HG03108 (cell line): ENCODE results near the gene TBC1D14.

Experiments used
- ATAC-seq: cut with Tn5 transposase; IDR thresholded peaks from one replicate; pipeline ENCODE4 v1.9.1; 2021; ENCODE audit warnings: moderate library complexity; ENCODE audit not compliant: unreplicated experiment

Gene TBC1D14

DNA sequence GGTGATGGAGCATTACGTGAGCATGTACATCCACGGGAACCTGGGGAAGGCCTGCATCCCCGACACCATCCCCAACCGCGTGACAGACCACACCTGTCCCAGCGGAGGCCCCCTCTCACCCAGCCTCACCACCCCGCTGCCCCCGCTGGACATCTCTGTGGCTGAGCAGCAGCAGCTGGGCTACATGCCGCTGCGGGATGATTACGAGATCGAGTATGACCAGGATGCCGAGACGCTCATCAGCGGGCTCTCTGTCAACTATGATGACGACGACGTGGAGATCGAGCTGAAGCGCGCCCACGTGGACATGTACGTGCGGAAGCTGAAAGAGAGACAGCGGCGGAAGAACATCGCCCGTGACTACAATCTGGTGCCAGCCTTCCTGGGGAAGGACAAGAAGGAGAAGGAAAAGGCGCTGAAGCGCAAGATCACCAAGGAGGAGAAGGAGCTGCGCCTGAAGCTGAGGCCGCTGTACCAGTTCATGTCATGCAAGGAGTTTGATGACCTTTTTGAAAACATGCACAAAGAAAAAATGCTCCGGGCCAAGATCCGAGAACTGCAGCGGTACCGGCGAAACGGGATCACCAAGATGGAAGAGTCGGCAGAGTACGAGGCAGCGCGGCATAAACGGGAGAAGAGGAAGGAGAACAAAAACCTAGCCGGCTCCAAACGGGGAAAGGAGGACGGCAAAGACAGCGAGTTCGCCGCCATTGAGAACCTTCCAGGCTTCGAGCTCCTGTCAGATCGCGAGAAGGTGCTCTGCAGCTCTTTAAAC is 144.7 kb downstream of the TBC1D14 start:
- ATAC-seq, result no peak

- no peak for ATAC-seq
These were observed 145.7 kb downstream of the TBC1D14 start for GRCh38 chr4:7055111-7055989.

DNA sequence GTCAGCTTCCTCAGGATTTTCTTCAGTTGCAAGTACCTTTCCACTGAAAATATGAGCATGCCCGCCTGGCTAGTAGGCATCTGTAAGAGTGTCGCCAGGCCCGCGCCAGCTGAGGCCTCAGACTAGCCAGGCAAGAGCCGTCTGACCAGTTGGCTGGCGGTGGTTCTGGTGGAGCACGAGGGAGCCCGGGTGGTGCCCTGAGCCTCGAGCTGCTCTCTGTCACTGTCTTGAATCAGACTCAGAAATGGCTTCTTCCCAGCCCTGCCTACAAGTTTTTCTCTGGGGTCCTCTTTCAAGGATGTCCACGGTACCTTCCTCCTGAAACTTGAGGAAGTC is 146.3 kb downstream of the TBC1D14 start:
- ATAC-seq, result no peak

DNA sequence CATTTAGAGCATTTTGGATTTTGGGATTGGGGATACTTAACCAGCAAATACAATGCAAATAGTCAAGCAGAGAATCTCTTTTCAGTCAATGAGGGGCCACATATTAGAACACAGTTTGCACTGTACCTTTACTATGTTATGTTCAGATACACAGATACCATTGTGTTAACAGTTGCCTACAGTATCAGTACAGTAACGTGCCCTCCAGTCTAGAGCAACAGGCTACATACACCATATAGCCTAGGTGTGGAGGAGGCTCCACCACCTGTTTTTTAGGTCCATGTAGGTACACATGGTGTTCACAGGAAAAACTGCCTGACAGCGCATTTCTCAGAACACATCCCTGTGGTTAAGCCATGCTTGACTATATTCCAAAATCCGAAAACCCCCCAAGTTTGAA is 149.2 kb downstream of the TBC1D14 start:
- no peak for ATAC-seq

GRCh38 chr4:7059662-7060061 is 150.0 kb downstream of the TBC1D14 start:
- no peak for ATAC-seq

GRCh38 chr4:7060346-7061150 is 150.9 kb downstream of the TBC1D14 start:
- no peak for ATAC-seq

GRCh38 chr4:7061815-7062214 is 152.2 kb downstream of the TBC1D14 start:
- ATAC-seq, result no peak

DNA sequence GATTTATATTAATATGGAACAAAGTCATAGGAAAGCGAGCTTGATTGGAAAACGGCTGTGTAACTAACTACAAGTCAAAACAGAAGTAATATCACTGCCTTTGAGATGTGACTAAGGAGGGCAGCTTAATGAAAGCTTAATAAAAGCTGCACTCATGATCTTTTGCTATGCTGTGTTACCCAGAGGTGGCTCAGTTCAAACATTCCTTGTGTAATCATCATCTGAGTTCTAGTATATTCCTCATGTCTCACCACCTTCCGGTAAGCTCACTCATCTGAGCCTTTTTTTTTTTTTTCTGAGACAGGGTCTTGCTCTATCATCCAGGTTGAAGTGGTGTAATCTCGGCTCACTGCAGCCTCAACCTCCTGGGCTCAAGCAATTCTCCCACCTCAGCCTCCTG is 153.2 kb downstream of the TBC1D14 start:
- ATAC-seq, result no peak

DNA sequence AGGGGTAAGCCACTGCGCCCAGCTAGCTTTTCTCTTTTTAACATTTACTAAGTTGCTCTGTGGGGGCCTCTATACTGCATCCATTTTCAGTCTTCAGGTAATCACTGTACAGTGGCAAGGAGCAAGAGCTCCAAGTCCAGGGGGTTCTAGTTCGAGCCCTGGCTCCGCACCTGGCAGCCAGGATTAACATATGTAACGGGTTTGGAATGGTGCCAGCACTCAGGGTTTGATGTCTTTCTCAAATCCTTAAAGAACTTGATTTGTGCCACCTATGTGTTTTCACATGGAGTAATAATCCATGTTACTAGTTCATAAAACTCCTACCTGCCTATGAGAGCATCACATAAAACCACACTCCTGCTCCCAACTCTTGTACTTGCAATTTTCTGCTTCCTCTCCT is 153.7 kb downstream of the TBC1D14 start:
- no peak for ATAC-seq

GRCh38 chr4:7066006-7066405 is 156.4 kb downstream of the TBC1D14 start:
- ATAC-seq, result no peak

DNA sequence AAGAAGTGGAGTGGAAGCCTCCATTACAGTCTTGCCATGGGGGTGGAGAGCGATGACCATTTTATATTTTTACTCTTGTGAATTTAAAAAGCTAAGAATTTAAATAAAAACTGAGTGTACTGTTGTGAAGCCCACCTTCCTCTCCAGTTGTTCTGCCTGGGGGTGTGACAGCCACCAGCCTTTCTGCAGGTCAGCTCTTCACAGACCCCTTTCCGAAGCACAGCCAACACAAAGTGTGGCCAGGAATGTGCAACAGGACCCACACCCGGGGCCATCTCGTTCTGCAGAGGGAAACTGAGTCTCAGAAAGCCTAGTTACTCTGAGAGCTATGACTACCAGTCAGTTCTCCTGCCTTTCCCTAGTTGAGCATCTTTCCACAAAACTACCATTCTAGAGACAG is 156.9 kb downstream of the TBC1D14 start:
- ATAC-seq, result no peak

DNA sequence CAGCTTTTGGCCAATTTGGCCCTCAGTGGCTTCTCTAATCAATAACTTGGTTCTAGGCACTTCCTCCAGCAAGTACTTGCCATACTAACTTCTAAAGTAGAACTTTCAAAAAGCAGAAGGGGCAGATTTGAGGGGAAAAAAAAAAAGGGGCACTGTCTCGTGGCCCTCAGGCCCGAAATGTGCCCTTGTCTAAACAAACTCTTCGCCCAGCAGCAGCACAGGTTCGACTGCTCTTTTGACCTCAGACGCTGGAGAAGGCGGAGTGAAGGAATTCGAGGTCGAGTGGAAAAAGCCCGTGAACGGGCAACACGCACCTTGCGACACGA is 157.5 kb downstream of the TBC1D14 start:
- no peak for ATAC-seq

GRCh38 chr4:7067452-7068278 is 158.0 kb downstream of the TBC1D14 start, which contains the start of gene GRPEL1:
Gene GRPEL1 (minus strand): TSS chr4:7068064. CDS start chr4:7068032, 32 bp downstream.
- ATAC-seq, result peak; percentile 88

- ATAC-seq, result peak; percentile 4
These were observed 158.7 kb downstream of the TBC1D14 start for GRCh38 chr4:7068279-7068842.

GRCh38 chr4:7068883-7069282 is 159.3 kb downstream of the TBC1D14 start:
- ATAC-seq, result no peak

GRCh38 chr4:7070729-7071511 is 161.3 kb downstream of the TBC1D14 start:
- peak; percentile 33 for ATAC-seq

GRCh38 chr4:7073059-7073458 is 163.4 kb downstream of the TBC1D14 start:
- no peak for ATAC-seq

DNA sequence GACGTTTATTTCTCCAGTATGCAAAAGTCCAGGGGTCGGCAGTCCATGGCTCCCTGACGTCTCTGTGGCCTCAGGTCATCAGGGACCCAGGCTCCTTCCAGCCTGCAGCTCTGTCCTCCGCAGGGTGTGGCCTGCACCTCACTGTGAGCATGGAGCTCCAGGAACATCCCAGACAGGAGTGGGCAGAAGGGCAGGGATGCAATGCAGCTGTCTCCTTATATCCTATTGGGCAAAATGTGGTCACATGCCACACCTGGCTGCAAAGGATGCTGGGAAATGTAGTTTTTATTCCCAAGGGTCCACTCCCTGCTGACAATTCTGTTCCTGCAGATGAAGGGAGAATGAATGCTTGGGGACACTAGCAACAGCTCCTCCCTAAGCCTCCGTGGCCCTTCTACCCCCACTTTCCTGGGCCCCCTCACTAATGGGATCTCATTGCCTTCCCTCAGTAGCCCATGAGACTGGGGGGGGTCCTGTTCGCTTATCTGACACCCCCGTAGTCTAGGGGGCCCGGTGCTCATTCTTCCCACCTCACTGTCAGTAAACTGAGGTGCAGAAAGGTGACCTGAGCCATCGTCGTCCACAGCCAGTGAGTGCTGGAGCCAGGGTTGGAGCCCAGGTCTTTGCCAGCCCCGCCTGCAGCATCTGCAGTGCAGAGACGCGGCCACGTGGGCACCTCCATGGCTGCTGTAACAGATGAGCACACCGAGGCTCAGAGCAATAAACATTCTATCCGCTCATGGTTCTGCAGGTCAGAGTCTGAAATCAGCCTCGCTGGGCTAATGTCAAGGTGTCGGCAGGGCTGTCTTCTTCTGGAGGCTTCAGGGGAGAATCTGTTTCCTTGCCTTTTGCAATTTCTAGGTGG is 164.1 kb downstream of the TBC1D14 start:
- ATAC-seq, result no peak

DNA sequence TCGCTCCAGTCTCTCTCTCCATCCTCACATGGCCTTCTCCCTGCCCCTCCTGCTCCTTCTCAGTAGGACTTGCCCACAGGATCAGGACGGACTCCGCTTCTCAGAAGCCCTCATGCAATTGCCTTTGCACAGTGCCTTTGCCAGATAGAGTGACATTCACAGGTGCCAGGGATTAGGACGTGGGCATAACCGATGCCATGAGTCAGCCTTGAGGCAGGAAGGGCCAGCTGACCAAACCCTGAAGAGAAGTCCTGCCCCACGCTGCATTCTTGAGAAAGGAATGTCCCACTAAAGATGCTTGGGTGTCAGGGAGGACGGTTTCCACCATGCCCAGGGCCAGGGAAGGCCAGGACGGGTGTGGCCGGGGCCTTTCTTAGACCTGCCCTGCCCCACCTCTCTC is 164.8 kb downstream of the TBC1D14 start:
- ATAC-seq, result no peak
